CMK (cell line): Measurements from ENCODE around the gene ALX4.

Experiments
- DNase-seq: peaks from one replicate; pipeline ENCODE4 v3.0.0-alpha.2; 2010; ENCODE audit warnings: low read depth

Gene ALX4

DNA sequence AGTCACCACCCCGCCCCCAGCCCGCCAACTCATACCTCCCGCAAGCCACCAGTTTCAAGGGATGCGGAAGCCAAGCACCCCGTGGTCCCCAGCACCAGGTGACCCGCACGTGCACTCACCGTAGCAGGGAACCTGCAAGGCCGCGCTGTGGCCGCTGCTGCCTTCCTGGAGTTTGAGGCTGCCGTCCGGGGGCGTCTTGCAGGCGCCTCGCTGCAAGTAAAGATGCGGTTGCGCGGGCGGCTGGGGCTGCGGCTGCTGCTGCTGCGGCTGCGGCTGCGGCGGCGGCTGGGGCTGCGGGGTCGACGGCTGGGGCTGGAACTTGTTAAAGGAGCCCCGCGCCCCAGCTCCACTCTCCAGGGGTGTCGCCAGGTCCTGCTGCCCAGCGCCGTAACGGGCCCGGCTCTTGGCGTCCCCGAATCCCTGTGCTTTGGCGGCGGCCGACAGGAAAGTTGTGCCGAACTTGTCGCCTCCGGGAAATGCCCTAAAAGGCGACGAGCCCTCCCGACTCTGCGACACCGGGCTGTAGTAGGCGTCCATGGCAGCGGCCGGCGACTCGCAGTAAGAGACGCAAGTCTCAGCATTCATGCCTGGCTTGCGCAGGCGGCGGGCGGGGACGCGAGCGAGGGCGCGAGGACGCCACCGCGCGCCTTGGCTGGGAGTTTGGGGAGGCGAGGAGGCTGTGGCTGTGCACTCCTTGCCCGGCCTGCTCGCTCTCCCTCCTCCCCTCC, at the start of gene ALX4:
ALX4 (minus strand) TSS at position 662 of the 728 bp plus-strand sequence; CDS start at position 585, 77 bp downstream.
- no peak for DNase-seq

DNA sequence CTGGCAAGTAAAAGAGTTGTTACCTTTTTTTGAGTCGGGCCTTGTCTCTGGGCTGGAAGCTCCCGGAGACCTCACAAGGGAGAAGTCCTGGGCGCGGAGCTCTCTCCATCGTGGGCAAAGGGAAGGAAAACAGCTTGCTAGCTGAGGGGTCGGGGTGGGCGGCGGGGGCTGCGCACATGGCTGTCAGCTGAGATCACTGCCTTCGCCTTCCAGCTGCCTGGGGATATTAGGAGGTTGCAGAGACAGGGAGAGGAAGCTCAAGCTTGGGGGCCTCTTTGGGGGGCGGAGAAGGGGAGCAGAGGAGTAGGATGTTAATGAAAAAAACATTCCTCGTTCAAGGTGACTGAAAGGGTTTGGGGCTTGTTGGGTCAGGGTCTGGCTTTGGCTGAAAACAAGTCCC, 49.2 kb upstream of the ALX4 start:
- DNase-seq: no peak

DNA sequence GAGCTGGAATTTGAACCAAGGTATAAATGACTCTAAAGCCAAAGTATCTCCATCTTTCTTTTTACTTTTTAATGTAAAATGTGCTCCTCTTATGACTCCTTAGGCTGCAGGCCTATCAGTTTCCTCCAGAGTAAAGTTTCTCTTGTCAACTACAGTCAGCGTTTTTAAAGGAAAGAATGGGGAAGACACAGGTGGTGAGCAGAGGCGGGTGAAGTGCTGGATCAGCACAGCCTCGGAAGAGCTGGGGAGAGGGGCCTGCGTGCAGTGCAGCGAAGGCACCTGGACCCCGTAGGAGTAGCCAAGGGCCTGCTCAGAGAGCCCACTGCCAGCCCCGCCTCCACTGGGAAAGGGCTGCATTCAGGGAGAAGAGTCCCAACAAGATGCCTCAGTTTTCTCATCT, 48.8 kb upstream of the ALX4 start:
- no peak for DNase-seq

DNA sequence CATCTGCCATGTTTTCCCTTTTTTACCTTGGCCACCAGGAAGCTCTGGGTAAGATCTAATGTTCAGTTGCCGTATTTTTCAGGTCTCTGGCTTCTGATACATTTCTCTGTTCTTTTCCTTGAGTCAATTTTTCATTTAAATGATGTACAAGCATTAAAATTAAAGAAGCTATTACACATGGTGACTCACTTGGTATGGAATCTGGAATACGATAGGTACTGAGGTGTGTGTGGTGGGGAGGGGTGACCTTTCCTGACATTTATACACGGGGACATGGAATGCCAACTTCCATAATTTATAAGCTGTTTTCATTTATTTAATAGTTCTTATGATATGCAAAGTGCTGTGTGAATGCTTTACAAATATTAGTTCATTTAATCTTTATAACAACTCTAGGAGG, 47.8 kb upstream of the ALX4 start:
- no peak for DNase-seq

DNA sequence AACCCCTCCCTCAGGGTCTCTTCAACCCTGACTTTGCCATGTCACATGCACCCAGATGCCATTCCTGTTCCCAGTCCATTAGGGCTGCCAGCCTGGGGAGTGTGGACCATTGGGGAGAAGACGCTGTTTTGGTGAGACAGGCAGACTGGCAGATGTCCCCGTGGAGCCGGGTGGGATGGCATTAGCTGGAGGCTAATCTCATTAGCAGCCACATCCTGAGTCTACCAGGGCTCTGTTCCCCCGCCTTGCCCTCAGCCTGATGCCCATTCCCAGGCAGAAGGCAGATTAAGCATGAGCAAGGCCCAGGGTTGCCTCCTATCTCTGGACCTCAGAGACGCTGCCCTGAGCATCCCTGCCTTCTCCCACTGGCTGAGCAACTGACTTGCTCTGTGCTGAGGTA, 46.4 kb upstream of the ALX4 start:
- no peak for DNase-seq

DNA sequence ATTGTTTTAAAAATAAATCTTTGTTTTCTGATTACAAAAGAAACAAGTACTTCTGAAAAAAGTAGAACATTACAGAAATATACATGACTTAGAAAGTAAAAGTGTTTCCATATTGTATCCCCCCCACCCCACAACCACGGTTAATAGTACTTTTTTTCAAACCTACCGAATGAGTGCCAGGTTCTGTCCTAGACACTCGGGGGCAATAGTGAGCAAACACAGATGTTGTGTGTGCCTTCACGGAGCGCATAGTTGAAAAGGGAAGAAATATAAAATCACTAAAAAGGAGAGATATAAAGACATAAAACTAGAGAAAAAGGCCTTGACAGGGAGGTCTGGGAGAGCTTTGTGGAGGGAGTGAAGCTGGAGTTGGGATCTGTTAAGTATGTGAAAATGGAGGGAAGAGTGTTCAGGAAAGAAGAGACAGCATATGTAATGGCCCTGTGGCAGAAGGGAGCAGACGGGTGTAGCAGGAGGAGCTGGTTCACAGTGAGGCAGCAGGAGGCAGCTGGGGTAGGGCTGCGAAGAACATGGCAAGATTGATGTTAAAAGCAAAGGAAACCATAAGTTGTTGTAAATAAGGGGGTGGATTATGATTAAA, 42.1 kb upstream of the ALX4 start:
- DNase-seq: no peak

DNA sequence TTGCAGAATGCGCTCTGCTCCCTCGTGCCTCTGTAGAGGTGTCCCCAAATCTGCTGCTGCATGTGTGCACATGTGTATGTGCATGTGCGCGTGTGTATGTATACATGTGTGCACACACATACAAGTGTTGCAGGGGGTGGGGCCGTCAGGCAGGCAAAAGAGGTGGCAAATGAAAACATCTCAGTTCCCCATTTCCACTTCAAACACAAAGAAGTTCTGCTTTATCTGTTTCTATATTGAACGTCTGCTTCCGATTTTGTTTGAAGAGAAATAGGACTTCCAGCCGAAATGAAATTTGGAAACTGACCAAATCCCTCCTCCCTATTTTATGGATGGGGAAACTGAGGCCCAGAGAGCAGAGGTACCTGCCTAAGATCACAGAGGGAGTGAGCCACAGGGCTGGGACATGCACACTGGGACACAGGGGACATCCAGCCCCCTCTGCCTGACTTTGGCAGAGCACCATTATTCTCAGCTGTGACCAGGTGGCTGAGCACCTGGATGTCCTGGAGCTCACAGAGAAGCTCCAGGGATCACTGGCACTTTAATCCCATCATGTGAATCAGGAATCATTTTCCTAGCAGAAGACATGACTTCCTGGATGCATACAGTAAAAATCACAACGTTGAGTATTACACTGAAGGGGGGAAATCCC, 41.2 kb upstream of the ALX4 start:
- no peak for DNase-seq

DNA sequence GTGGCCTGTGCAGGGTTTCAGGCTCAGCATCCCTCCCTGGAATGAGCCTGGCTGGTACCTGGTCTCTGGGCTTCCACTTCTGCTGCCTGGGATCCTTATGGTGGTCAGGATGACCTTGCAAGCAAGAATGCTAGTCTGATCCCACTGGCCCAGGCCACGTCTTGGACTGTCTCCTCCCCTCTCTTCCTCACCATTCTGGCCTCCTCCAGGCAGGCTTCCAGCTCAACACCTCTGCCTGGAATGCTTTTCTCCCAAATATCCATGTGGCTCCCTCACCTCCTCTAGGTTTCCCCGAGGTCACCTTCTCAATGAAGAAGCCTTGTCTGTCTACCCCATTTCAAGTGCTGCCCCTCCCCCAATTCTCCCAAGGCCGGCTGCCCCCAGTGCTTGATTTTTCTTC, 39.4 kb upstream of the ALX4 start:
- DNase-seq: no peak

DNA sequence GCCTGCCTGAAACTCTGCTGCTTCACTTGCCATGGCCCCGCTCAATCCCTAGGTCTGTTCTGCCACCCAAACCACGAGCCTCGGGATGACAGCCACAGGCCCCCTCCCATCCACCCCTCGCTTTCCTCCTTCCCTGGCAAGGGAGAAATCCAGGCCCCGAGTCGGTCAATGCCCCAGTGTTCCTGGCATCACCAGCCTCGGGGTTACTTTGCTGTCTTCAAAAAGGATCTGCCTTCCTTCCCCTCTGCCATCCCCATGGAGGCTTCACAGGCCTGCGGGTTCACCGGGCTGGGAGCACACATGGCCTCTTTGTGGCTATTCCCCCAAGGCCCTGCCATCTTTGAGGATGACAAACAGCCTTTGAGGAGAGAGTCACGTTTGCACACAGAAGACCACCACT, 38.8 kb upstream of the ALX4 start:
- no peak for DNase-seq

DNA sequence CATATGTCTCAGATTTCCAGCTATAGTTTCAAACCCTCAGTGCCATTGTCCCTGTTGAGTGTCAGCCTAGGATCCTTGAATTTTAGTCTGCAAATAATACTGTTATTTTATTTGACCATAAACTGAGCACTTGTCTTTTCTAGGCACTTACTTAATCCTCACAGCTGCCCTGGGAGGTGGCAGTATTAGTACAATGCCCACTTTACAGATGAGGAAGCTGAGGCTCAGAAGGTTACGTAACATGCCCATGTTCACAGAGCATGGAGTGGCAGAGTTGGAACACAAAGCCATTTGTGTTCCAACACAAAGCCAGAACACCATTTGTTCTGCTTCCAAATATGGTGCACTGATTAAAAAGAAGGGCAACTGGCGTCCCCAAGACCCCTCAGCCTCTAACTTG, 38.2 kb upstream of the ALX4 start:
- no peak for DNase-seq

DNA sequence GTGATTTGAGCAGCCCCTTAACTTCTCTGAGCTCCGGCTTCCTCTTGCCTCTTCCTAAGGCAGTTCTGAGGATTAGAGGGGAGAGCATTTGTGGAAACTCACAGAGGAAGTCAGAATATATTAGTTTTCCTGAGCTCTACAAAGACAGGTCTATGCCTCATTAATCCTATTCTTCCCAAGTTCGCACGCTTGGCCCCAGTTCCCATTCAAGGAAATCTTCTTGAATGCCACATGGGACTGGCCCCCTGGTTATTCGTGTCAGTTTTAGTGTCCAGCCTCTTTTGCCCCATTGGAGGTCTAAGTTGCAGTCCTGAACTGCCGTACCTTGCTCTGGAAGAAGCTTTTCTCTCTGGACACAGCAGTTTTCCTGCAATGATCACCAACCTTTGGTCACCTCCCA, 37.6 kb upstream of the ALX4 start:
- no peak for DNase-seq

DNA sequence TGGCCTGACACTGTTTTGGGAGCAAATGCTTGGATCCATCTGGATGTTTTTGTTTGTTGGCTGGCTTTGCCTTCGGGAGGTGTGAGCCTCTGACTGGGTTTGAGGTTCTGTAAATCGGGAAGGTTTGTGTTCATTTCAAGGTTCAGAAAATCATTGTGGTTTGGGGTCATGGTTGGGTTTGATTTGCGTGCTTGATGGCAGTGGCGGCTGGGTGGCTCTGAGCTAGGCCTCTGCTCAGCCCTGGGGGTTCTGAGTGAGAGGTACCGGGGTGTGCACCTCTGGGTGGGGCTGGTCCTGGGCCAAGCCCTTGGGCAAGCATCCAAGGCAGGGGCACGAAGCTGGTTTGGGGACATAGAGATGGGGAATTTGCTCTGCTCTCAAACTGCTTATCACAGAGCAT, 37.0 kb upstream of the ALX4 start:
- no peak for DNase-seq

DNA sequence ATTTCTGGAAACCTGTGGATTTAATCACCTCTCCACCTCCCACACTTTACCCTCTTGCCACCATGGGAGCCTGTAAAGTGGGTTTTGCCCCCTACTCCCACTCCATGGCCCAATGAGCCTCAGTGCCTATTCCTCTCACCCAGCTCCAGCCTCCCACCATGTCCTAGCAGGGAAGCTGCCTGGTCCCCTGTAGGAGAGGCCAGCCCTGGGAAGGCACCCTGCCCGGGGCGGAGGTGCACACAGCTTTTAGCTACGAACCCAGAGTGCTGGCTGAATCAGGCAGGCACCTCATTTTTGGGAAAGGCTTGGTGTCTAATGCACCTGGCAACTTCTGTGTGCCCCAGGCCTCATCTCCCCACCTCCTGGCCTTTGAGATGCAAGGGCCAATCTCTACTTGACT, 35.8 kb upstream of the ALX4 start:
- DNase-seq: no peak

DNA sequence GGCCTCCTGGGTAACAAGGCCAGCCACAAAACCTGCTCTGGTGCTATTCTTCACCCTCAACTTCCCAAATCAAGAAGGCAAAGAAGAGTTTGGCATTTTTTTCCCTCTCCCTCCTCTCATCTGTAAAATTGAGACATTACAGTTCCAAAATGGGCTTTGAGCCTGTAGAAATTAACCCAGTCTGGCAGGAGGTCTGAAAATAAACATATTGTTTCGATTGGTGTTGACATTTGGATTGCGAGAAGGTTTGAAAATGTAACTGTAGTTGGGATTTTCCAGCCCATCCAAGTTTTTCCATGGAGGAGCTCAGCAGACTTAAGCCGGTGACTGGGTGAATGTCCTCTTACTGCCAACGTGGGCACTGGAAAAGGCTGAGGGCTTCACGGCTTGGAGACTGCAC, 35.0 kb upstream of the ALX4 start:
- no peak for DNase-seq

DNA sequence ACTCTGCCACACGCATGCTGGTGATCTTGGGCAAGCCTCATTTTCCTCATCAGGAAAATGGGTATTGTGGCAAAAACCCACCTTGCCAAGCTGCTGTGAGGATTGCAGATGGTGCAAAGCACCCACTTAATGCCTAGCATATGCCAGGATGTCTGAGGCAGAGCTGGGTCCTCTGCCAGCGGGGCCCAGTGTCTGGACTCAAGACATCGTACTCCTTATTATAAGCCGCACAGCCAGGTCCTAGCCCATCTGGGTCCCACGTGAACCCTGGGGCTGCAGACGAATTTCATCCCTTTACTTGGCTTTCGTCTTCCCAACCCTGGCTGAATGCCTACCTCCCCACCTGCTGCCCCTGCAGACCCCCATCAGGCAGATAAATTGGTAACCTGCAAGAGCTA, 34.5 kb upstream of the ALX4 start:
- DNase-seq: no peak

DNA sequence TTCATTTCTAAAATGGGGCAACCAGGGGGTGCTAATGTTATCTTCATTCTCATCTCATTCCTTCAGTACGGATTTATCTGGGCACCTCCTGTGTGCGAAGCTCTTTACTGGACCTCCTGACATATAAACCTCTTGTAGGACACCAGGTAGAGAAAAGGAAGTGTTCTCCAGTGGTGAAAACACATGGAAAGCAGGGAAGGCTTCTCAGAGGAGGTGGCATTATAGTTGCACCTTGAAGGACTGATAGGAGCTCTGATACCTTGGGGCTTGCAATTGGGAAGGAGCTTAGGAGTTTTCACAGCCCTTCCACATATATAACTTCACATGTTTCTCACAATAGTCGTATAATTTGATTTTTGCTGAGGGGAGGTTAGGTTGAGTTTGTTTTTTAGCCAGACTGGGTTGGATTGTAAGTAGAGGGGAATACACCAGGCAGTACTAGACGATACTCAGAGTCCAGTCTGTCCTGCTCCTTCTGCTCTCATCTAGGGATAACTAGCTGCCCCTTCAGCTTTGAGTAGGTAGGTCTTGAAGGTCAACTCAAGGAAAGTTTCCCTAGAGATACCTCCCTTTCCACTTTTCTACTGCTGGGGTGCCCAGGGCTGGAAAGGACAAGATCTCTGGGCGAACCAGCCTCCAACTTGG, 34.0 kb upstream of the ALX4 start:
- no peak for DNase-seq

DNA sequence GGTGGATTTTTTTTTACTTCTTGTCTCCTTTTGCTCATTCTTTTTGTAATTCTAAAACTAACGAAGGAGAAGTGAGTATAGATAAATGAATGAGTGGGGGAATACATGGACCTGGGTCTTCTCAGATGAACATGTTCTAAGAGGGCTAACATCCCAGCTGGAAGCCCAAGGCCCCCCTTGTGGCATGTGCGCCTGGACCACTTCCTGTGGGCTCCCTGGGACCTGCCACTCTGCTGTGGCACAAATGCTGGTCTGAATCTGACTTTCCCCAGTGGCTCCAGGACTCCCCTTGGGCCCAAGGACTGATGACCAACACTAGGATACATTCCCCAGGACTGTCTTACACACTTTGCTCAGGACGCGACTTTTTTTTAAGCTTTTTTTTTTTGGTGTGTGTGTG, 32.7 kb upstream of the ALX4 start:
- DNase-seq: no peak

DNA sequence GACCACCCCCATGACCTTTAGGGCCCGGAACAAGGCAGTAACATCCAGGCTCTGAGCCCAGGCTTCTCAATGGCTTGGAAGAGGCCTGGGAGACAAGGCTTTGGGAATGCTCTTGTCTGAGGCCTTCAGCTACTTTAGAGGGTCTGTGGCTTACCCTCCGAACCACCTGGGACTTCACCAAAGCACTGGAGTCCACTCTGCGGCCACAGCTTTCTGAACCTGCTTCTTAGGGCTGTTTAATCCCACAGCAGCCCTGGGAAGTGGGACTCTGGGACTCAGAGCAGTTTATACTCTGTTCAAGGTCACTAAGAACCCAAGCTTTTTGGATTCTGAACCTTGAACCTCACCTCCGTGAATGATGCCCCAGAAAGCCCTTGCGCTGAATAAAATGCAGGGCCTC, 30.7 kb upstream of the ALX4 start:
- no peak for DNase-seq

DNA sequence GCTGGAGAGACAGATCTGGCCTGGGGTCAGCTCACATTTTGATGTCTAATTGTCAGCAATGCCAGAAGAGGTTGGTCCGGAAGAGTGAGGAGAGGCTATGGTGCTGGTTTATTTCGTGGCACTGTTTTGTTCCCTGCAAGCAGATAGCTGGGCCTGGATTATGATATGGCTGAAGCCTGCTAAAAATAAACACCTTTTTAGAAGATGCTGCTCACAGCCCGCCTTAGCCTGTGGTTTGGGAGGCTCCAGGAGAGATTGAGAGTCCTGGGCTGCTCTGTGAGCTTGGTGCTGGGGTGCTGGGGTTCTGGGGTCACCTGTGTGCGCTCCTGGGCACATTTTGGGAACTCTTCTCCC, 29.6 kb upstream of the ALX4 start:
- no peak for DNase-seq

DNA sequence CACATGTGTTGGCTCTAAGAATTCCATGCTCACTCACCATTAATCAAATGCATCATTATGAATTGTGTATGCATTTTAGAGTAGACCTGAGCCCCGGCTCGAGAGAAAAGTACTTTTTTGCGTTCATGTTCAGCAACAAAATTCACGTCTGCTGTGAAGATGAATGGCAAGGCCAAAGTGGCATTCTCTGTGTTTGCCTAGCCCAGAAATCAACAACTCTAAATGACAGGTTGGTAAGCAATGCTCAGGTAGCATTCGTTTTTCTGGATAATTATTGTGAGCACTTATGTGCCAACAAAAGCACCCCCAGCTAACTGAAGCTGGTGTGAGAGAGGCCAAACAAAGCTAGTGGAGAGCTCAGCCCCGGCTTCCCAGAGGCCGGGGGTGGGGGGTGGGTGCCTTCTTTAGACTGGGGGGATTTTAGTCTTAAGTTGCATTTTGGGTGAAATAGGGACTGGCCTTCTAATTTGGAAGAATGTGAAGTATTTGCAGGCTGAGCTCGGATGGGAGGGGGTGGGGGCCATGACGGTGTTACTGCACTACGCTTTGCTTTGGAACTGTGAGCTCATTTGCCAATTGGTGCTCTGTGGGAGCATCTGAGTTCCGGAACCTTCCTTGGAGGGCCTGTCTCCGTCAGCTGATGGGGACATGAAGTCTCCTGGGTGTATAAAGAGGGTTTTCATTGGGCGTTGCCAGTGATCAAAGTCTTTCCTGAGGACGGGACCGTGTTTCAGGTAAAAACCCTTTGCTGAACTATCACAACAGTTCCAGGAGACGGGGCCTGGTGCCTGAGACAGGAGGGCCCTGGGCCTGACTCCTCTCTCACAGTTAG, 29.0 kb upstream of the ALX4 start:
- no peak for DNase-seq

DNA sequence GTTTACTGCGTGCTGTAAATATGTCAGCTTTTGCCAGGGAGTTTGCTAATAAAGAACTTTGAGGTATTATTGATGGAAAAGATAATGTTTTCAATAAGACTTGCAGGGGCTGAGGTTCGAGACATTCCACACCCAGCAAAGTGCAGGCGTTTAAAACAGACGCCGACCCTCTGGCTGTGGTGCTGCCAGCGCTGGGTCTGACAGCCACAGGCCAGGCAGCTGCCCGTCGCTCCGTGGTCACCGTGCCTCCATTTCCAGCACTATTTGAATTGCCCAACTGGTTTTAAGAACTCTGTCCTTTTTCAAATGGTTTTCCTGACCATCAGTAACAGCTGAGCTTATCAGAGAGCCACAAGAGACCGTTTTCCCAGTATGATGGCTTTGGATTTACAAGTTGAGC, 28.1 kb upstream of the ALX4 start:
- no peak for DNase-seq

DNA sequence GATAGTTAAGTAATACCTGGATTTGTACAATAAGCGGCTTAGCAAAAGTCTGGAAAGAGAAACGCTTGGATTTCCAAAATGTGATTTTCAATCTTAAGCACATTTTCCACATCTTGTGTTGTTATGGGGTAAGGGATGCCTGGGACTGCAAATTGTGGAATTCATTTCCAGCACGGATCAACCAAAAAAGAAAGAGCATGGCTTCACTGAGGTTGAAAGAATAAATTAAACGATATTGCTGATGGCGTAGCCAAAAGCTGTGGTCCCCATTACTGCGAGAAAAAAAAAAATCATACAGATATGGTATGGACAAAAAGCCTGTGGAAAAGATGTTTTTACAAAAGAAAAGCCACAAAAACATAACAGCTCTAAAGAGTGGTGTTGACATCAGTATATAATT, 26.0 kb upstream of the ALX4 start:
- DNase-seq: no peak
